CD4-positive, CD25-positive, alpha-beta regulatory T cell (primary cell): ENCODE data around the gene NRF1. TPM values are rescaled to one million over a fixed set of nuclear protein-coding genes. Genes with fewer than 3 reads are reported as not detected.
A peak's percentile ranks its signal among the peaks of the same experiment; 100 is the strongest.
"Not testable (repeated sequence)": the region's sequence is repeated elsewhere in the genome, so short reads cannot be mapped to it uniquely, and the experiment has no call there.

Experiments used
- ATAC-seq, 2 donors: fragments of 150-1000 bp; cut with Tn5 transposase; one replicate each; pipeline ENCODE4 v1.10.0; 2021; ENCODE audit warnings: low read depth in 2 of 2, moderate number of reproducible peaks in 2 of 2, moderate library complexity in 1 of 2
- DNase-seq, 3 donors: peaks; one replicate each; pipeline versions ENCODE4 v3.0.0 to v3.0.0-alpha.2; 2012 to 2022; ENCODE audit warnings: mixed read lengths in 1 of 3
- H3K27ac ChIP-seq: one replicate; pipeline ENCODE4 v1.7.0; 2013; ENCODE audit warnings: mild to moderate bottlenecking, low read length; ENCODE audit not compliant: insufficient read depth, poor library complexity, severe bottlenecking
- H3K27me3 ChIP-seq: one replicate; pipeline ENCODE4 v1.7.0; 2013; ENCODE audit warnings: low read length; ENCODE audit not compliant: control insufficient read depth, insufficient read depth
- H3K36me3 ChIP-seq: one replicate; pipeline ENCODE4 v1.7.0; 2013; ENCODE audit warnings: mild to moderate bottlenecking, low read length, moderate library complexity; ENCODE audit not compliant: control insufficient read depth, insufficient read depth
- H3K4me1 ChIP-seq: 2 replicates; pipeline ENCODE4 v1.7.0; 2013; ENCODE audit warnings: mild to moderate bottlenecking, low read length; ENCODE audit not compliant: insufficient read depth, control insufficient read depth, poor library complexity, severe bottlenecking
- H3K4me3 ChIP-seq: one replicate; pipeline ENCODE4 v1.7.0; 2013; ENCODE audit warnings: low read depth, mild to moderate bottlenecking, low read length, moderate library complexity
- H3K9me3 ChIP-seq, 2 experiments: 1 replicate in 1 of 2; 2 replicates in 1 of 2; pipeline ENCODE4 v1.7.0; 2013; ENCODE audit warnings: low read length in 2 of 2, mild to moderate bottlenecking in 1 of 2, moderate library complexity in 1 of 2; ENCODE audit not compliant: control insufficient read depth in 2 of 2
- H3K27ac Mint-ChIP-seq, 3 donors: one replicate each; pipeline ENCODE4 v1.8.0; 2020 to 2022; ENCODE audit warnings: mild to moderate bottlenecking in 3 of 3, mixed read lengths in 3 of 3, moderate library complexity in 2 of 3
- H3K27me3 Mint-ChIP-seq: one replicate; pipeline ENCODE4 v1.8.0; 2022; ENCODE audit warnings: mild to moderate bottlenecking, mixed read lengths
- H3K36me3 Mint-ChIP-seq: one replicate; pipeline ENCODE4 v1.8.0; 2020; ENCODE audit warnings: mixed read lengths
- H3K4me1 Mint-ChIP-seq, 4 donors: one replicate each; pipeline ENCODE4 v1.8.0; 2020 to 2022; ENCODE audit warnings: mixed read lengths in 4 of 4, mild to moderate bottlenecking in 1 of 4
- H3K4me3 Mint-ChIP-seq, 4 donors: one replicate each; pipeline ENCODE4 v1.8.0; 2020 to 2022; ENCODE audit warnings: mild to moderate bottlenecking in 4 of 4, mixed read lengths in 4 of 4, moderate library complexity in 3 of 4
- H3K9me3 Mint-ChIP-seq, 7 donors: one replicate each; pipeline ENCODE4 v1.8.0; 2020 to 2022; ENCODE audit warnings: mixed read lengths in 7 of 7, mild to moderate bottlenecking in 3 of 7, moderate library complexity in 2 of 7
- polyA plus RNA-seq, 4 donors: library from polyadenylated mRNA; unstranded; fragments of 300-500 nt; fragmentation: Illumina TruSeq; gene quantifications; one replicate each; pipeline ENCODE4 v1.2.3, GENCODE V29; 2021
- total RNA-seq: library from RNA; stranded (reverse); gene quantifications from one replicate; pipeline ENCODE4 v1.2.3, GENCODE V29; 2022

The NRF1 gene
- total and polyA plus RNA-seq, 5 donors from 2014 or later = 19.6 to 42.5 (median 26.3) TPM

DNA sequence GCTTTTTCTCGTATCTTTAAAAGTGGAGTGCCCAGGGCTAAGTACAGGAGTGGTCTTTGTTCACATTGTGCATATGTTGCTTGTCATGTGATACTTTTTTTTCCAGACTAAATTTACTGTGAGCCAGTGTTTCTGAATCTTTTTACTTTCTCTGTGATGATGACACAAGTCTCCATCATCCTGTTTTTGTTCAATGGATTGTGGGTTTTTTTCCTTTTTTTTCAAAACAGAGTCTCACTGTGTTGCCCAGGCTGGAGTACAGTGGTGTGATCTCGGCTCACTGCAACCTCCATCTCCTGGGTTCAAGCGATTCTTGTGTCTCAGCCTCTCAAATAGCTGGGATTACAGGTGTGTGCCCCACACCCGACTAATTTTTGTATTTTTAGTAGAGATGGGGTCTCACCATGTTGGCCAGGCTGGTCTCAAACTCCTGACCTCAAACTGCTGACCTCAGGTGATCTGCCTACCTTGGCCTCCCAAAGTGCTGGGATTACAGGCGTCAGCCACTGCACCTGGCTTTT lies 24.6 kb downstream of the NRF1 start:
- not testable (repeated sequence) for ATAC-seq, H3K4me3 Mint-ChIP-seq, H3K27ac Mint-ChIP-seq, H3K36me3 Mint-ChIP-seq, H3K9me3 ChIP-seq, H3K4me3 ChIP-seq, H3K27me3 Mint-ChIP-seq, H3K36me3 ChIP-seq, H3K9me3 Mint-ChIP-seq, H3K27ac ChIP-seq, H3K27me3 ChIP-seq, DNase-seq, H3K4me1 ChIP-seq
- H3K4me1 Mint-ChIP-seq = peaks cover 36 to 59% (median 50%) of the 10 kb centered on the region in 4 donors

DNA sequence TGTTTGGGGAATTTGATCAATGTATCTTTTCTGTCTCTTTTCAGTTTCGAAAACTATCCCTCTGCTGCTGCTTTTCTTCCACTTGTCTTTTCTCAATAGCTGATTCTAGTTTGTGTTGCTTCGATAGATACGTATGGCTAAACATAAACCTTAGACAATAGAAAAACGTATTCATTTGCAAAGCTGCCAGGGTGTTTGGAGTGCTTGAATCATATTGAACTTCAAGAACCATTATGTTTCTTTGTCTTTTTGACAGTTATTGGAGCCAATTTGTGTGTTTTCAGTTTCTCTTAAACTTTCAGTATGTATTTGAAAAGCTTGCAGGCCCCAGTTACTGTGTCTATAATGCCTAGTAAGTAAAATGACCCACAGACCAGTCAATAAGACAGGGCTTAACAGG lies 25.1 kb downstream of the NRF1 start:
- no peak for ATAC-seq
- no peaks in the 10 kb centered on the region for H3K9me3 Mint-ChIP-seq
- Histone ChIP-seq H3K9me3 (no peaks in the 10 kb centered on the region), H3K4me1 (no peaks in the 10 kb centered on the region), H3K27ac (no peak overlapping the region), H3K27me3 (no peaks in the 10 kb centered on the region), H3K4me3 (no peak overlapping the region), H3K36me3 (no peaks in the 10 kb centered on the region)
- H3K4me3 Mint-ChIP-seq = no peak overlapping the region
- no peaks in the 10 kb centered on the region for H3K27me3 Mint-ChIP-seq
- peaks cover 3% of the 10 kb centered on the region for H3K36me3 Mint-ChIP-seq
- H3K4me1 Mint-ChIP-seq = peaks cover 38 to 55% (median 49%) of the 10 kb centered on the region in 4 donors
- H3K27ac Mint-ChIP-seq = peak overlapping the region in 1 of 3 donors; percentile 38
- DNase-seq = no peak

DNA sequence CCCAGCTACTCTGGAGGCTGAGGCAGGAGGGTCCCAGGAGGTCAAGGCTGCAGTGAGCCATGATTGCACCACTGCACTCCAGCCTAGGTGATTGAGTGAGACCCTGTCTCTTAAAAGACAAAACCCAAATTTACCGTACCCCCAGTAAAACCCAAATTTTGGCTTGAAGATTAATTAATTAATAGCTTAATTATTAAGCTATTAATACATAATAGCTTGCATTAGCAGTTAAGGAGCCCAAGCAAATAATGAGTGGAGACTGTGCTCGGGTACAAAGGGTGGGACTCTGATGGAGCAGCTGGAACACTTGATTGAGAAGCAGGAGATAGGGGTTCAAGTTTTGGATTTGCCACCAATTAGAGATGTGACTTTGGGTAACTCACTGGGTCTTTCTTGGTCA lies 28.9 kb downstream of the NRF1 start:
- Mint-ChIP-seq H3K4me1 (peaks cover 28 to 50% (median 39%) of the 10 kb centered on the region in 4 donors), H3K27ac (no peak overlapping the region), H3K36me3 (no peaks in the 10 kb centered on the region), H3K27me3 (no peaks in the 10 kb centered on the region), H3K9me3 (no peaks in the 10 kb centered on the region), H3K4me3 (no peak overlapping the region)
- H3K27me3 ChIP-seq = no peaks in the 10 kb centered on the region
- H3K4me1 ChIP-seq = no peaks in the 10 kb centered on the region
- H3K9me3 ChIP-seq = no peaks in the 10 kb centered on the region
- no peak for ATAC-seq
- H3K36me3 ChIP-seq = no peaks in the 10 kb centered on the region
- no peak for DNase-seq
- no peak overlapping the region for H3K4me3 ChIP-seq
- no peak overlapping the region for H3K27ac ChIP-seq

DNA sequence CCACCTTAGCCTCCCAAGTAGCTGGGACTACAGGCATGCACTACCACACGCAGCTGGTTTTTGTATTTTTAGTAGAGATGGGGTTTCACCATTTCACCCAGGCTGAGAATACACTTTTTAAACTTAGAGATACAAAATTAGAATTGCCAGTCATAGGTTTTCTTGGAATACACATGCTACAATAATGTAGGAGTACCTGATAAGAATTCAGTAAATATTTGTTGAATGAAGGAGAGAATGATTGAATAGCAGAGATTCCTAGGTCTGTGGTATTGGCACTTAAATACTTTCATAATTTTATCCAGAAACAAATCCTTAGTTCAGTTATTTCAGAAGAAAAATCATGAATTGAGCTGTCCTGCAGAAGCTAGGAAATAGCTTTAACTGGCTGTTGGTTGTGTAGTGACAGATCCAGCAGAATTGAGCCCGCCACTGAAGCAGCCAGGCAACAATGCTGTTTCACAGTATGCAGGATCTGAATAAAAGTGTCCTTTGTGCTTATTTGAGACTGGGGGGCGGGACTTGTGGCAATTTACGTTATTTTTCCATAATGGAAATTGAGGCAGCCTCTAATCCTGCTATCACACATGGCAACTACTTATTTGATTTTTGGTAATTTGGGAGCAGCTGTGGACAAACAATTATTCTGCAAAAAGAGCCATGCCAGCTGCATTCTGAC lies 31.5 kb downstream of the NRF1 start:
- Mint-ChIP-seq H3K4me3 (no peak overlapping the region), H3K4me1 (peaks cover 20 to 44% (median 35%) of the 10 kb centered on the region in 4 donors), H3K36me3 (peaks cover 9% of the 10 kb centered on the region), H3K27me3 (no peaks in the 10 kb centered on the region), H3K9me3 (no peaks in the 10 kb centered on the region), H3K27ac (no peak overlapping the region)
- Histone ChIP-seq H3K4me3 (no peak overlapping the region), H3K27me3 (no peaks in the 10 kb centered on the region), H3K9me3 (no peaks in the 10 kb centered on the region), H3K4me1 (no peaks in the 10 kb centered on the region), H3K36me3 (peaks cover 5% of the 10 kb centered on the region), H3K27ac (no peak overlapping the region)
- ATAC-seq (no peak), DNase-seq (no peak)

DNA sequence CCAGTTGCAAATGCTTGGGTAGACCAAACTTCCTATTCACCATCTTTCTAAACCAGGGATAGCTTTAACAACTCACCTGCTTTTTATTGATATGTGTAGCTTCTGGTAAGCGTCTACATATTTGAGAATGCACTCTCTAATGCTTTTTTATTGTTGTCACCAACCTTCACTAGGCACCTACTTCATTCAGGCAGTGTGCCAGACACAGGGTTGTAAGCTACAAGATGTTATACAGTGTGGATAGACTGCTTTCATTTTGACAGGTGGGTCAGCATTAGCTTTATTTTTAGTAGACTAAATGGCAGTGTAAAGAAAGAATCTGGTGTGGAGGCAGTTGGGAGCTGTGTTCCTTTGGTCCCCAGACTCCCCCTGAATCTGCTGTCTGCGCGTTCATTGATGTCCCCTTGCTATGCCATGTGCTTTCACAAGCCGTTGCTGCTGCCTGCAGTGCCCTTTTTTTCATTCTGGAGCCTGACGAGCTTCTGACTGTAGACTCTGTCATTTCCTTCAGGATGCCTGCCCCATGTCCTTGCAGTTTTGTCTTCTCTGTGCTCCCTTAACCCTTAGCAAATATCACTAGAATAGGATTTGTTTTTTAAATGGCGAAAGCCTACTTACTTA lies 32.1 kb downstream of the NRF1 start:
- Mint-ChIP-seq H3K27me3 (no peaks in the 10 kb centered on the region), H3K4me1 (peaks cover 20 to 42% (median 32%) of the 10 kb centered on the region in 4 donors), H3K4me3 (no peak overlapping the region), H3K27ac (peak overlapping the region in 1 of 3 donors; percentile 30), H3K9me3 (no peaks in the 10 kb centered on the region), H3K36me3 (peaks cover 9% of the 10 kb centered on the region)
- no peak overlapping the region for H3K4me3 ChIP-seq
- no peak overlapping the region for H3K27ac ChIP-seq
- no peaks in the 10 kb centered on the region for H3K27me3 ChIP-seq
- no peak for ATAC-seq
- no peaks in the 10 kb centered on the region for H3K4me1 ChIP-seq
- no peak for DNase-seq
- peaks cover 5% of the 10 kb centered on the region for H3K36me3 ChIP-seq
- no peaks in the 10 kb centered on the region for H3K9me3 ChIP-seq

DNA sequence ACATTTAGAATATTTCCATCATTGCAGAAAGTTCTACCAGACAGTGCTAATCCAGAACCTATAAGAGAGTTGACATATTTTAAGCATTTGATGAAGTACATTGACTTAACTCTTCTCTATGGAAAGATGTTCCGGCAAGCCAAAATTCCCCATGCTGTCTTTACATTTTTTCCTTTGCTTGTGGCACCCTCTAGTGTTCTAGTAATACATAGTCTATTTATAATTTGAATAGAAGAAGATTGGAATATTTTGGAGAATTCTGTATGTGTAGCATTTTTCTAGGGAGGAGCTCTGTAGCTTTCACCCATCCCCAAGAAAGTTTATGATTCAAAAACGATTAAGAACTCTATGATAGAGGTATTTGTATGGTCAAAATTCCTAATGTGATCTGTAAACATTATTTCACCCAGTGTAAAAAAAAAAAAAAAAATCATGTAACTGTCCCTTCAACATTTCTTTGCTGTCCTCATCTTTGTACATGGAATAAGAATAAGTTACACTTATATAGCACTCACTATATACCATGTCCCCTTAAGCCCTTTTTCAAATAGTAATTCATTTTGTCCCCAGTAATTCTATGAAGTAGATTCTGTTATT lies 33.2 kb downstream of the NRF1 start:
- Mint-ChIP-seq H3K4me1 (peaks cover 26 to 46% (median 38%) of the 10 kb centered on the region in 4 donors), H3K4me3 (no peak overlapping the region), H3K36me3 (peaks cover 9% of the 10 kb centered on the region), H3K9me3 (no peaks in the 10 kb centered on the region), H3K27ac (no peak overlapping the region), H3K27me3 (no peaks in the 10 kb centered on the region)
- Histone ChIP-seq H3K4me1 (peaks cover 7% of the 10 kb centered on the region), H3K27ac (no peak overlapping the region), H3K9me3 (no peaks in the 10 kb centered on the region), H3K27me3 (no peaks in the 10 kb centered on the region), H3K36me3 (peaks cover 5% of the 10 kb centered on the region), H3K4me3 (no peak overlapping the region)
- ATAC-seq = no peak
- DNase-seq = peak in 1 of 3 donors; percentile 7

DNA sequence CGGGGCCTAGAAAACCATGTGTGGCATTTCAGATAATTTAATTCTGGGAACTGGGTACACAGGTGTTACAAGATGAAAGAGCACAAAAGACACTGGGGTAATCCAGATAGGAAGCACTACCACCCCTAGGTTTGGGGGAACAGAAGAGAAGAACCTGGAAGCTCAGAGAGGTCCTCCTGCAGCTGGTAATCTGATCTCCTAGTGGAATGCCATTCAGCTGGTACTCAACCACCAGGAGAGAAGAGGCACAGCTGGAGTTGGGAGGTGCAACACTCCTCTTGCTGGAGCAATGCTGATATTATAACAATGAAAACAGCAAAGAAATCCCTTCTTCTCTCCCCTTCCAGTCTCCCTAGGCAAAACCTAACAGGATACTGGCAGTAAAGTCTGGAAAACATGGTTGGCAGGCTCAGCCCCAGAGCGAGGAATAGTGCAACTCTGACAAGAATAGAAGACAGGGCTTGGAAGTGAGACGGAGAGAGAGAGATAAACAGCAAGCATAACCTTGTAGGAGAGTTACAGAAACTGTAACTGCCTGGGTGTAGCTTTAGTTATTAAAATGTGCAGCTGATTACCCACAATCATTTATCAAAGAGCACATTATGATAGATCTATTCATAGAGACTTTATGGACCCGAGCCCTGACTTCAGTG lies 35.0 kb downstream of the NRF1 start:
- DNase-seq = no peak
- Mint-ChIP-seq H3K27me3 (no peaks in the 10 kb centered on the region), H3K27ac (no peak overlapping the region), H3K36me3 (peaks cover 9% of the 10 kb centered on the region), H3K4me1 (peaks cover 29 to 46% (median 40%) of the 10 kb centered on the region in 4 donors), H3K9me3 (no peaks in the 10 kb centered on the region), H3K4me3 (peak overlapping the region in 1 of 4 donors; percentile 28)
- Histone ChIP-seq H3K4me1 (peaks cover 7% of the 10 kb centered on the region), H3K27me3 (no peaks in the 10 kb centered on the region), H3K9me3 (no peaks in the 10 kb centered on the region), H3K4me3 (no peak overlapping the region), H3K27ac (no peak overlapping the region), H3K36me3 (peaks cover 7% of the 10 kb centered on the region)
- ATAC-seq = no peak
